HepG2 (cell line): ENCODE measurements around the gene RAI14. TPM values are rescaled to one million over a fixed set of nuclear protein-coding genes. Genes with fewer than 3 reads are reported as not detected.
A peak's percentile ranks its signal among the peaks of the same experiment; 100 is the strongest.

ENCODE experiments used
- ATAC-seq: fragments of 200-7000 bp; cut with Tn5 transposase; 3 replicates; pipeline ENCODE4 v1.9.1; 2020; ENCODE audit warnings: mild to moderate bottlenecking, moderate library complexity
- BruUV-seq: library from RNA; stranded (reverse); fragments of 400-500 nt; replicated peaks from 2 replicates; lab custom pipeline; 2021; lab: Mats Ljungman, UMichigan
- CTCF ChIA-PET: fragments of 300-600 bp; formaldehyde crosslinking; extraction: SDS; loops from one replicate; lab custom pipeline; 2021; ENCODE audit warnings: low total read pairs, inconsistent platforms, low intra/inter-chr PET ratio; lab: Yijun Ruan, JAX
- POLR2A ChIA-PET: fragments of 350-600 bp; sonication (Branson Sonifier 250); formaldehyde crosslinking; loops from one replicate; lab custom pipeline; 2020; ENCODE audit warnings: antibody characterized with exemption, inconsistent platforms; lab: Yijun Ruan, JAX
- DNase-seq: peaks from one replicate; pipeline ENCODE4 v3.0.0-alpha.2; 2015; ENCODE audit warnings: low spot score
- FAIRE-seq: peaks from 3 replicates; lab custom pipeline; 2011; peaks lifted over from hg19 to GRCh38; lab: Jason Lieb, UNC
- H2AFZ ChIP-seq: one replicate; pipeline ENCODE4 v1.6.1; 2011; ENCODE audit warnings: low read length, inconsistent platforms
- H3K27ac ChIP-seq: fragments of 300-600 bp; 3 replicates; pipeline ENCODE4 v1.8.0; 2011; ENCODE audit warnings: mixed run types, mild to moderate bottlenecking, mixed read lengths, low read length, inconsistent platforms; ENCODE audit not compliant: insufficient read depth; ENCODE audit errors: extremely low read length
- H3K27me3 ChIP-seq, 2 experiments: fragments of 200-600 bp in 1 of 2; 2 replicates in 1 of 2; 3 replicates in 1 of 2; pipeline versions ENCODE4 v1.6.0 to v1.8.0; 2011; ENCODE audit warnings: low read length in 2 of 2, mild to moderate bottlenecking in 2 of 2, moderate library complexity in 2 of 2, inconsistent platforms in 1 of 2; ENCODE audit not compliant: insufficient read depth in 2 of 2, control insufficient read depth in 1 of 2
- H3K36me3 ChIP-seq, 2 experiments: fragments of 200-600 bp in 1 of 2; replicated peaks in 1 of 2; 2 replicates in 1 of 2; 3 replicates in 1 of 2; pipeline versions ENCODE4 v1.5.1 to v1.8.0; 2011; ENCODE audit warnings: low read length in 2 of 2, inconsistent platforms in 1 of 2; ENCODE audit not compliant: insufficient read depth in 2 of 2, control insufficient read depth in 1 of 2
- H3K4me1 ChIP-seq: 2 replicates; pipeline ENCODE4 v1.5.1; 2012; ENCODE audit warnings: low read length, inconsistent platforms; ENCODE audit not compliant: insufficient read depth
- H3K4me2 ChIP-seq: 2 replicates; pipeline ENCODE4 v1.6.0; 2011; ENCODE audit warnings: low read depth, low read length, inconsistent platforms
- H3K4me3 ChIP-seq, 3 experiments: fragments of 200-600 bp in 1 of 3; sonication (generic), shearing (Covaris generic) in 1 of 3; replicated peaks in 1 of 3; 2 replicates each; pipeline ENCODE4 v1.5.1; 2011 to 2016; ENCODE audit warnings: low read length in 3 of 3, inconsistent platforms in 2 of 3, low read depth in 2 of 3, mild to moderate bottlenecking in 2 of 3, control low read depth in 1 of 3, mixed read lengths in 1 of 3; ENCODE audit not compliant: insufficient read depth in 1 of 3
- H3K79me2 ChIP-seq: one replicate; pipeline ENCODE4 v1.6.1; 2011; ENCODE audit warnings: low read length, inconsistent platforms; ENCODE audit not compliant: insufficient read depth
- H3K9ac ChIP-seq: 2 replicates; pipeline ENCODE4 v1.6.0; 2011; ENCODE audit warnings: mild to moderate bottlenecking, low read depth, low read length, inconsistent platforms; ENCODE audit not compliant: insufficient read depth
- H3K9me3 ChIP-seq: 2 replicates; pipeline ENCODE4 v1.5.1; 2012; ENCODE audit warnings: mild to moderate bottlenecking, low read length
- H4K20me1 ChIP-seq: 2 replicates; pipeline ENCODE4 v1.6.0; 2011; ENCODE audit warnings: inconsistent platforms, mild to moderate bottlenecking, low read length, moderate library complexity; ENCODE audit not compliant: insufficient read depth
- CEBPG ChIP-seq: IDR thresholded peaks from 2 replicates; pipeline ENCODE4 v1.6.1; 2016
- FOXA3 ChIP-seq: IDR thresholded peaks from 2 replicates; pipeline ENCODE4 v1.6.1; 2016; ENCODE audit warnings: missing genetic modification reagents, missing compliant biosample characterization
- GATAD2A ChIP-seq: IDR thresholded peaks from 2 replicates; pipeline ENCODE4 v1.6.1; 2016
- SOX13 ChIP-seq, 3 experiments: fragments of 450-650 bp in 1 of 3; sonication (generic) in 1 of 3; formaldehyde crosslinking in 1 of 3; IDR thresholded peaks in 2 of 3; conservative IDR thresholded peaks in 1 of 3; 2 replicates each; pipeline versions ENCODE4 v1.5.0 to v1.6.1; 2016 to 2020; ENCODE audit warnings: antibody characterized with exemption in 1 of 3, mild to moderate bottlenecking in 1 of 3, missing compliant biosample characterization in 1 of 3, missing genetic modification reagents in 1 of 3, moderate library complexity in 1 of 3
- SOX5 ChIP-seq: IDR thresholded peaks from 2 replicates; pipeline ENCODE4 v1.6.1; 2016; ENCODE audit warnings: borderline replicate concordance
- SOX6 ChIP-seq, 2 experiments: fragments of 450-650 bp in 1 of 2; sonication (generic) in 1 of 2; formaldehyde crosslinking in 1 of 2; IDR thresholded peaks; 2 replicates each; pipeline versions ENCODE4 v1.4.0 to v1.6.1; 2017 to 2020; ENCODE audit warnings: antibody characterized with exemption in 1 of 2, mild to moderate bottlenecking in 1 of 2, missing genetic modification reagents in 1 of 2
- TEAD3 ChIP-seq: optimal IDR thresholded peaks from 2 replicates; pipeline ENCODE3; 2016; ENCODE audit warnings: borderline replicate concordance
- ZFX ChIP-seq: sonication (generic); formaldehyde crosslinking; IDR thresholded peaks from 2 replicates; pipeline ENCODE4 v1.4.0; 2020; ENCODE audit warnings: mild to moderate bottlenecking, low read depth, missing genetic modification reagents, moderate library complexity
- ZNF839 ChIP-seq: sonication (generic); formaldehyde crosslinking; IDR thresholded peaks from 2 replicates; pipeline ENCODE4 v1.4.0; 2020; ENCODE audit warnings: missing genetic modification reagents, mild to moderate bottlenecking, borderline replicate concordance
- WGBS: methylation state at CpG from one replicate; pipeline ENCODE4 v1.1.6; 2017; ENCODE audit warnings: low lambda C conversion rate; 5-methylcytosine and 5-hydroxymethylcytosine counted together
- in situ Hi-C: cut with HindIII; loops from 2 replicates; pipeline ENCODE4 v1.10.0; 2017; ENCODE audit warnings: low pct_unique_long_range_greater_than_20kb; ENCODE audit not compliant: extremely low pct_ligation_motif_present
- intact Hi-C: fragments of 100-400 bp; cut with micrococcal nuclease; formaldehyde crosslinking; loops from one replicate; pipeline ENCODE4 v1.10.0; 2022; ENCODE audit not compliant: unreplicated experiment
- polyA plus RNA-seq, 8 experiments: library from polyadenylated mRNA; depleted of rRNA in 3 of 8; stranded (reverse) in 7 of 8; unstranded in 1 of 8; fragments of >200 nt; fragmentation: Illumina TruSeq in 4 of 8; extraction: Trizol in 4 of 8; gene quantifications; 2 replicates each; pipeline versions ENCODE4 v1.2.1 to v1.2.3, GENCODE V29; 2011 to 2016; ENCODE audit warnings: low read depth in 4 of 8, missing spikeins in 1 of 8, mixed read lengths in 1 of 8; ENCODE audit not compliant: insufficient read depth in 1 of 8
- total RNA-seq, 5 experiments: library from RNA; depleted of rRNA; stranded (reverse); fragments of >200 nt; fragmentation: Illumina TruSeq; extraction: Trizol; gene quantifications; 2 replicates each; pipeline ENCODE4 v1.2.3, GENCODE V29; 2016; ENCODE audit warnings: low read depth in 1 of 5
- TF ChIP-seq, protein P1 (sequence below): sonication (generic); formaldehyde crosslinking; IDR thresholded peaks from 2 replicates; pipeline ENCODE4 v1.4.0; 2020; ENCODE audit warnings: missing genetic modification reagents
- TF ChIP-seq, protein P2 (sequence below): IDR thresholded peaks from 2 replicates; pipeline ENCODE4 v1.4.0; 2020; ENCODE audit warnings: mild to moderate bottlenecking, missing genetic modification reagents

The RAI14 gene
- total and polyA plus RNA-seq, 2 of the 13 experiments (the other 11 are each of a cell fraction or from before 2014, with no cell fraction given), result 12.6 to 18.2 TPM

DNA sequence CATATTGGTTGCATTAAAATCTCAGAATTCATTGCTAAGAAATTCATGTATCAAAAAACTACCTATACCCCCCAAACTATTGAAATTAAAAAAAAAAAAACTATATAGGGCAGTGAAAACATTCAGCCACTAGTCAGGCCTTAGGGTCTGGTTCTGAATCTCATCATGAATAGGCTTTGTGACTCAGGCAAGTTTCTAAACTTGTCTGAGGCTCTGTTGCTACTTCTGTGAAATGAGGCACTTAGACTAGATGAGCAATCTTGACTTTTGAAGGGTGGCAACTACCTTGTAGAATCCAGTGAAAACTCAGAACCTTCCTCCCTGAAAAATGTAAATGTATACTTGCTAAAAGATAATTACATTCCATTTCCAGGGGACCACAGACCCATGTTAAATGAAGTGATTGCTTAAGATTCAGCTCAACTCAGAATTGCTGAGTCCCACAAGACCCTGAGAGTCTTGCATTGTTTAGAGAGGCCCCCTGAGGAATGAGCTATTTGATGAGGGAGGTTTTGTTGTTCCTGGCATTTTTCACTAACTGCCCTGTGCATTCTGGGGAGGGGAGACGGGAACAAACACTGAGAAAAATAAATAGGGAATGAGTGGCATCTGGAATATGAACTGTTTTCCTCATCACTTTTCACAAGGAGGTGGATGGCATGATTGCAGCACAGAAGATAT, 29.5 kb downstream of the RAI14 start:
- Histone ChIP-seq H3K9me3 (no peaks in the 10 kb centered on the region), H3K4me1 (peaks cover 74% of the 10 kb centered on the region), H3K9ac (no peak overlapping the region), H3K79me2 (peaks cover 10% of the 10 kb centered on the region), H3K4me3 (no peak overlapping the region), H3K27me3 (no peaks in the 10 kb centered on the region), H3K4me2 (peak overlapping the region; percentile 24), H3K36me3 (peaks cover 0 to 5% of the 10 kb centered on the region in 2 experiments; a peak in 1 of 5 replicates), H4K20me1 (no peaks in the 10 kb centered on the region), H2AFZ (no peak overlapping the region), H3K27ac (peak overlapping the region; percentile 29)
- TF ChIP-seq, protein P1, sequence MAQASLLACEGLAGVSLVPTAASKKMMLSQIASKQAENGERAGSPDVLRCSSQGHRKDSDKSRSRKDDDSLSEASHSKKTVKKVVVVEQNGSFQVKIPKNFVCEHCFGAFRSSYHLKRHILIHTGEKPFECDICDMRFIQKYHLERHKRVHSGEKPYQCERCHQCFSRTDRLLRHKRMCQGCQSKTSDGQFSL (CRISPR knock-in tag), result no peak
- peak; percentile 46 for TF ChIP-seq TEAD3
- TF ChIP-seq, protein P2, sequence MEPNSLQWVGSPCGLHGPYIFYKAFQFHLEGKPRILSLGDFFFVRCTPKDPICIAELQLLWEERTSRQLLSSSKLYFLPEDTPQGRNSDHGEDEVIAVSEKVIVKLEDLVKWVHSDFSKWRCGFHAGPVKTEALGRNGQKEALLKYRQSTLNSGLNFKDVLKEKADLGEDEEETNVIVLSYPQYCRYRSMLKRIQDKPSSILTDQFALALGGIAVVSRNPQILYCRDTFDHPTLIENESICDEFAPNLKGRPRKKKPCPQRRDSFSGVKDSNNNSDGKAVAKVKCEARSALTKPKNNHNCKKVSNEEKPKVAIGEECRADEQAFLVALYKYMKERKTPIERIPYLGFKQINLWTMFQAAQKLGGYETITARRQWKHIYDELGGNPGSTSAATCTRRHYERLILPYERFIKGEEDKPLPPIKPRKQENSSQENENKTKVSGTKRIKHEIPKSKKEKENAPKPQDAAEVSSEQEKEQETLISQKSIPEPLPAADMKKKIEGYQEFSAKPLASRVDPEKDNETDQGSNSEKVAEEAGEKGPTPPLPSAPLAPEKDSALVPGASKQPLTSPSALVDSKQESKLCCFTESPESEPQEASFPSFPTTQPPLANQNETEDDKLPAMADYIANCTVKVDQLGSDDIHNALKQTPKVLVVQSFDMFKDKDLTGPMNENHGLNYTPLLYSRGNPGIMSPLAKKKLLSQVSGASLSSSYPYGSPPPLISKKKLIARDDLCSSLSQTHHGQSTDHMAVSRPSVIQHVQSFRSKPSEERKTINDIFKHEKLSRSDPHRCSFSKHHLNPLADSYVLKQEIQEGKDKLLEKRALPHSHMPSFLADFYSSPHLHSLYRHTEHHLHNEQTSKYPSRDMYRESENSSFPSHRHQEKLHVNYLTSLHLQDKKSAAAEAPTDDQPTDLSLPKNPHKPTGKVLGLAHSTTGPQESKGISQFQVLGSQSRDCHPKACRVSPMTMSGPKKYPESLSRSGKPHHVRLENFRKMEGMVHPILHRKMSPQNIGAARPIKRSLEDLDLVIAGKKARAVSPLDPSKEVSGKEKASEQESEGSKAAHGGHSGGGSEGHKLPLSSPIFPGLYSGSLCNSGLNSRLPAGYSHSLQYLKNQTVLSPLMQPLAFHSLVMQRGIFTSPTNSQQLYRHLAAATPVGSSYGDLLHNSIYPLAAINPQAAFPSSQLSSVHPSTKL (CRISPR knock-in tag), result peak; percentile 29; the same call in 1 of the 2 replicates
- TF ChIP-seq SOX5 (CRISPR knock-in tag), result peak; percentile 14; the same call in 1 of the 2 replicates
- TF ChIP-seq ZNF839 (CRISPR knock-in tag), result no peak
- TF ChIP-seq SOX13 (IDR thresholded peaks at IDR 0.05), result no peak
- peak in 1 of 2 experiments; percentile 45; a peak in 1 of 4 replicates for TF ChIP-seq SOX13 (CRISPR knock-in tag; conservative IDR thresholded peaks at IDR 0.05 in 1 of 2, IDR thresholded peaks at IDR 0.05 in 1 of 2)
- TF ChIP-seq CEBPG (CRISPR knock-in tag), result 0 out of 2 replicates have a peak, but pooled peaks have one; percentile 7
- no peak for TF ChIP-seq ZFX (CRISPR knock-in tag)
- 0 out of 2 replicates have a peak, but pooled peaks have one; percentile 31 for TF ChIP-seq GATAD2A (CRISPR knock-in tag)
- no peak for TF ChIP-seq SOX6 (IDR thresholded peaks at IDR 0.05)
- TF ChIP-seq SOX6 (CRISPR knock-in tag; IDR thresholded peaks at IDR 0.05), result peak; percentile 41
- TF ChIP-seq FOXA3, result 0 out of 2 replicates have a peak, but pooled peaks have one; percentile 27
- POLR2A ChIA-PET, result interaction anchor here (1.7 kb wide), 1 partner anchor 100 kb away, joined by 5 read pairs; no protein-coding TSS in a partner anchor
- peak; percentile 47 for DNase-seq
- CTCF ChIA-PET, result no interaction called here
- in situ Hi-C loops, result no loop called here
- peak; percentile 55 for FAIRE-seq
- no TSS peak for BruUV-seq
- intact Hi-C loops, result no loop called here
- no peak for ATAC-seq
- 56% methylated on average over 1 of the region's 1 CpG for WGBS
